Measurements from ENCODE around the gene ZBP1. TPM values are rescaled to one million over a fixed set of nuclear protein-coding genes. Genes with fewer than 3 reads are reported as not detected.

The ZBP1 gene
- total RNA-seq, 1 experiment from 2014 or later = not detected

DNA sequence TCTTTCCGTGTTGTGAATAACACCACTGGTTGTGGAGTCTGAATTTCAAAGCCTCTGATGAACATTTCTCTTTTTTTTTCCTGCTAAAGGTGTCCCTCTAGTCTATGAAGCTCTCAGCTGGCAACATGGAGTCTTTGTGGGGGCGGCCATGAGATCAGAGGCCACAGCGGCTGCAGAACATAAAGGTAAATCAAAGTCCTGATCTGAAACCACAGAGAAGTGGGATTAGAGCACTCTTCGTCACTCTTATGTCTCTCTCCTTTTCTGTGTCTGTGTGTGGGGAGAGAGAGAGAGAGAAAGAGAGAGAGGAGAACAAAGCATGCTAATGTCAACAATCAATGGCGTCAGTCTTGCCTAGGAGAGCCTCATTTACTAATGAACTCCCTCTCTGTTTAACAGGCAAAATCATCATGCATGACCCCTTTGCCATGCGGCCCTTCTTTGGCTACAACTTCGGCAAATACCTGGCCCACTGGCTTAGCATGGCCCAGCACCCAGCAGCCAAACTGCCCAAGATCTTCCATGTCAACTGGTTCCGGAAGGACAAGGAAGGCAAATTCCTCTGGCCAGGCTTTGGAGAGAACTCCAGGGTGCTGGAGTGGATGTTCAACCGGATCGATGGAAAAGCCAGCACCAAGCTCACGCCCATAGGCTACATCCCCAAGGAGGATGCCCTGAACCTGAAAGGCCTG lies 55.1 kb downstream of the ZBP1 start:
- Histone ChIP-seq H3F3A (ENCODE audit: low read length, unreplicated experiment) (no peaks in the 10 kb centered on the region), H3K9me2 (replicated peaks; ENCODE audit: low read length) (no peaks in the 10 kb centered on the region), H4K20me1 (ENCODE audit: low read length) (no peaks in the 10 kb centered on the region), H3K4me1 (ENCODE audit: insufficient read depth, low read length) (no peaks in the 10 kb centered on the region), H3K36me3 (ENCODE audit: low read depth, low read length) (no peaks in the 10 kb centered on the region), H3K27me3 (ENCODE audit: low read length) (peaks cover 99% of the 10 kb centered on the region), H3K9me3 (ENCODE audit: low read length) (no peaks in the 10 kb centered on the region), H3K27ac (ENCODE audit: low read length) (no peak overlapping the region), H3K9ac (ENCODE audit: low read length) (no peak overlapping the region), H3K4me3 (ENCODE audit: low read length) (no peak overlapping the region), H3K4me2 (ENCODE audit: low read length) (no peak overlapping the region), H2AFZ (ENCODE audit: low read length) (no peak overlapping the region), H3K79me2 (ENCODE audit: low read length) (no peaks in the 10 kb centered on the region)
- POLR2A ChIA-PET (ENCODE audit: unreplicated experiment) = no interaction called here
- CTCF ChIA-PET = no interaction called here
- ATAC-seq (no peak), DNase-seq (no peak)
- no TSS peak for BruUV-seq (replicated peaks)
- TF ChIP-seq EZH2 (IDR thresholded peaks at IDR 0.05; ENCODE audit: low read length, unreplicated experiment) (no peak), EZH2phosphoT487 (IDR thresholded peaks at IDR 0.05; ENCODE audit: borderline replicate concordance, low read length) (no peak), CTCF (conservative IDR thresholded peaks at IDR 0.05; ENCODE audit: low read depth, low read length) (no peak)
- intact Hi-C loops (cut with micrococcal nuclease) = no loop called here

DNA sequence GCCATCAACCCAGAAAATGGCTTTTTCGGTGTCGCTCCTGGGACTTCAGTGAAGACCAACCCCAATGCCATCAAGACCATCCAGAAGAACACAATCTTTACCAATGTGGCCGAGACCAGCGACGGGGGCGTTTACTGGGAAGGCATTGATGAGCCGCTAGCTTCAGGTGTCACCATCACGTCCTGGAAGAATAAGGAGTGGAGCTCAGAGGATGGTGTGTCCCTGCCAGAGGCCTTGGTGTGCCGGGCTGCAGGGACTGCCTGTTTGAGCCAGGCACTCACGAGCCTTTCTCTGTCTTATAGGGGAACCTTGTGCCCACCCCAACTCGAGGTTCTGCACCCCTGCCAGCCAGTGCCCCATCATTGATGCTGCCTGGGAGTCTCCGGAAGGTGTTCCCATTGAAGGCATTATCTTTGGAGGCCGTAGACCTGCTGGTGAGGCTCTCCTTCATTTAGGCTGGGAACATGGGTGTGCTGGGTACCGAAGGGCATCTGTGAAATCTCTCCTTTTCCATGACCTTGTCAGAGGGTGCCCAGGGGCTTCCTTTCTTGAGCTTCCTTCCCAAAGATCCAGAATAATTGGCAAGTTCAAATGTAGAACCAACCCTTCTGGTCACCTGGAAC lies 55.9 kb downstream of the ZBP1 start:
- Histone ChIP-seq H3K4me1 (ENCODE audit: insufficient read depth, low read length) (no peaks in the 10 kb centered on the region), H3K79me2 (ENCODE audit: low read length) (no peaks in the 10 kb centered on the region), H3K36me3 (ENCODE audit: low read depth, low read length) (no peaks in the 10 kb centered on the region), H3F3A (ENCODE audit: low read length, unreplicated experiment) (no peaks in the 10 kb centered on the region), H3K27me3 (ENCODE audit: low read length) (peaks cover 99% of the 10 kb centered on the region), H3K9me2 (replicated peaks; ENCODE audit: low read length) (no peaks in the 10 kb centered on the region), H3K9ac (ENCODE audit: low read length) (no peak overlapping the region), H3K27ac (ENCODE audit: low read length) (no peak overlapping the region), H3K9me3 (ENCODE audit: low read length) (no peaks in the 10 kb centered on the region), H2AFZ (ENCODE audit: low read length) (no peak overlapping the region), H3K4me2 (ENCODE audit: low read length) (no peak overlapping the region), H4K20me1 (ENCODE audit: low read length) (no peaks in the 10 kb centered on the region), H3K4me3 (ENCODE audit: low read length) (no peak overlapping the region)
- intact Hi-C loops (cut with micrococcal nuclease) = no loop called here
- ChIA-PET POLR2A (ENCODE audit: unreplicated experiment) (no interaction called here), CTCF (no interaction called here)
- no peak for TF ChIP-seq EZH2 (IDR thresholded peaks at IDR 0.05; ENCODE audit: low read length, unreplicated experiment)
- no peak for TF ChIP-seq EZH2phosphoT487 (IDR thresholded peaks at IDR 0.05; ENCODE audit: borderline replicate concordance, low read length)
- no peak for TF ChIP-seq CTCF (conservative IDR thresholded peaks at IDR 0.05; ENCODE audit: low read depth, low read length)
- ATAC-seq = no peak
- DNase-seq = no peak
- no TSS peak for BruUV-seq (replicated peaks)

GRCh38 chr20:57563522-57563921 lies 56.7 kb downstream of the ZBP1 start:
- Histone ChIP-seq H3K79me2 (ENCODE audit: low read length) (no peaks in the 10 kb centered on the region), H3K27me3 (ENCODE audit: low read length) (peaks cover 99% of the 10 kb centered on the region), H4K20me1 (ENCODE audit: low read length) (no peaks in the 10 kb centered on the region), H3K9me2 (replicated peaks; ENCODE audit: low read length) (no peaks in the 10 kb centered on the region), H2AFZ (ENCODE audit: low read length) (no peak overlapping the region), H3K4me1 (ENCODE audit: insufficient read depth, low read length) (no peaks in the 10 kb centered on the region), H3K9me3 (ENCODE audit: low read length) (no peaks in the 10 kb centered on the region), H3K36me3 (ENCODE audit: low read depth, low read length) (no peaks in the 10 kb centered on the region), H3K4me3 (ENCODE audit: low read length) (no peak overlapping the region), H3K4me2 (ENCODE audit: low read length) (no peak overlapping the region), H3F3A (ENCODE audit: low read length, unreplicated experiment) (no peaks in the 10 kb centered on the region), H3K9ac (ENCODE audit: low read length) (no peak overlapping the region), H3K27ac (ENCODE audit: low read length) (no peak overlapping the region)
- intact Hi-C loops (cut with micrococcal nuclease) = no loop called here
- CTCF ChIA-PET = no interaction called here
- no peak for ATAC-seq
- no TSS peak for BruUV-seq (replicated peaks)
- DNase-seq = no peak
- POLR2A ChIA-PET (ENCODE audit: unreplicated experiment) = no interaction called here
- no peak for TF ChIP-seq EZH2 (IDR thresholded peaks at IDR 0.05; ENCODE audit: low read length, unreplicated experiment)
- no peak for TF ChIP-seq EZH2phosphoT487 (IDR thresholded peaks at IDR 0.05; ENCODE audit: borderline replicate concordance, low read length)
- TF ChIP-seq CTCF (conservative IDR thresholded peaks at IDR 0.05; ENCODE audit: low read depth, low read length) = no peak
